Adipocyte (in vitro differentiated cells): ENCODE results near the gene COL4A1.
A peak's percentile ranks its signal among the peaks of the same experiment; 100 is the strongest.

Experiments used
- DNase-seq: peaks from one replicate; pipeline ENCODE4 v3.0.0-alpha.2; 2015; ENCODE audit warnings: low read depth
- H3K27me3 ChIP-seq: replicated peaks from 2 replicates; pipeline ENCODE4 v1.7.0; 2013; ENCODE audit warnings: mild to moderate bottlenecking, low read length, moderate library complexity; ENCODE audit not compliant: control insufficient read depth, insufficient read depth
- H3K36me3 ChIP-seq: 2 replicates; pipeline ENCODE4 v1.7.0; 2013; ENCODE audit warnings: low read length, mild to moderate bottlenecking, moderate library complexity; ENCODE audit not compliant: control insufficient read depth, insufficient read depth, severe bottlenecking
- H3K4me1 ChIP-seq: 2 replicates; pipeline ENCODE4 v1.7.0; 2013; ENCODE audit warnings: mild to moderate bottlenecking, low read length, moderate library complexity; ENCODE audit not compliant: control insufficient read depth, insufficient read depth
- H3K4me3 ChIP-seq: 2 replicates; pipeline ENCODE4 v1.7.0; 2013; ENCODE audit warnings: mild to moderate bottlenecking, low read length, moderate library complexity
- H3K9ac ChIP-seq: 2 replicates; pipeline ENCODE4 v1.7.0; 2013; ENCODE audit warnings: mild to moderate bottlenecking, low read length, moderate library complexity
- H3K9me3 ChIP-seq: 2 replicates; pipeline ENCODE4 v1.7.0; 2013; ENCODE audit warnings: mild to moderate bottlenecking, low read length, moderate library complexity; ENCODE audit not compliant: control insufficient read depth

COL4A1 gene

DNA sequence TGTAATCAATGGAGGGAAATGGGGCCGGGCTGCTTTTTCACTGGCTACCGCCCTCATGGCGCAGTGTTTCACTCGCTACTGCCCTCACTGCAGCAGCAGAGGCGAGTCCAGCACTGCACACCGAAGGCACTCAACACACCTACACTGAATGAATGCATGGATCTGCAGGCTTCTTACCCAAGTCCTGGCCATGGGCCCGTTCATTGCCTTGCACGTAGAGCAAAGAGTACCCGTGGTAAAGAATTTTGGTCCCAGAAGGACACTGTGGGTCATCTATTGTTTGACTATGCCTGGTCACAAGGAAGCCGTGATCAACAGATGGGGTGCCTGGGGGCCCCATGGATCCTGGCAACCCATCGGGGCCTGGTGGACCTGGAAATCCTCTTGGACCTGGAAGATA, 144.9 kb downstream of the COL4A1 start:
- Histone ChIP-seq H3K27me3 (no peaks in the 10 kb centered on the region), H3K4me1 (peaks cover 4% of the 10 kb centered on the region), H3K4me3 (no peak overlapping the region), H3K9me3 (no peaks in the 10 kb centered on the region), H3K9ac (no peak overlapping the region), H3K36me3 (peaks cover 96% of the 10 kb centered on the region)
- DNase-seq: no peak

DNA sequence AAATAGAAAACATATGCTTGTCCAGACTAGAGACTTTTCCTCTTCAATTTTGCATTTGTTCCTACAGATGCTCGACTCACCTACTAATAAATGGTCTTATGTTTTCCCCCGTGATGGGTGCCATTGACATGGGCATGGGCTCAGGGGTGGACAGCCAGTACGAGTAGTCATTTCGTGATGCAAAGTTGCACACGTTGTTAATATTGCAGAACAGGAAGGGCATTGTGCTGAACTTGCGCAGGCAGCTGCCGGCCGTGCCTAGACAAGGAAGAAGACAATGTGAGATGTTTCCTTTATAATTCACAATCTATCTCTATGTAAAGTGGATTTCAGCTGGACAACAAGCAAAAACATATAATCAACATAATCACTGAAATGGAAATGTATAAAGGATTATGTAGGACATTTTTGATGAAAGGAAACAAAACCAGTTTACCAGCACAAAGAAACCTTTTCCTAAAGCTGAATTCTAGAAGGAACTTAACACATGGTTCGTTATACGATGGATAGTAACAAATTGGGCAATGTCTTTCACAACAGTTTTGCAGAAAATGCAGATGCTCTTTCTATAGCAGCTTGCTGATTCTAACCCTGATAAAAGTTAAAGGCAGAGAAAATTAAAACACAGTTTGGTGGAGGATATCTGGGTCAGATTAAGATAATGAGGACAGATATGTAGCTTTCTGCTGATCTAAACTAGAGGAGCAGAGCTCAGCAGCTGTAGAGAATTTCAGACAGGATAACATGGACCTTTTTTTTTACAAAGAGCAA, 145.7 kb downstream of the COL4A1 start:
- peak; percentile 7 for DNase-seq
- Histone ChIP-seq H3K36me3 (peaks cover 96% of the 10 kb centered on the region), H3K9ac (no peak overlapping the region), H3K27me3 (no peaks in the 10 kb centered on the region), H3K4me1 (peaks cover 4% of the 10 kb centered on the region), H3K4me3 (no peak overlapping the region), H3K9me3 (no peaks in the 10 kb centered on the region)

DNA sequence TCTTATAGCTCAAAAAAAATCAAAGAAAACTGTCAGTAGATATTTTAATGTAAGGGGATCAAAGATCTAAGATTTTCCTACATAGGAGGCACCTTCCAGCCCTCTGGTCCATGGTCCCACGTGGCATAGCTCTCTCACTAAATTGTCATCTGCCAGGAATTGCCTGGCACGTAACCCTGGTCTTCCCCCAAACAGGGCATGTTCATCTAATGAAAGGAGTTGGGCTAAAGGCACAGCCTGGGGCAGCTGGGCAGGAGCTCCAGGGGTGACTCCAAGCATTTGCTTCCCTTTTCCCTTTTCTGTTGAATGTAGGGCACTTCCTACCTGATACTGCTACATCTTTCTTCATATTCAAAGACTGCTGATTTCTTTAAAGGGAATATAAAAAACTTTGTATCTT, 148.7 kb downstream of the COL4A1 start:
- Histone ChIP-seq H3K4me3 (no peak overlapping the region), H3K4me1 (peaks cover 4% of the 10 kb centered on the region), H3K9me3 (no peaks in the 10 kb centered on the region), H3K36me3 (peaks cover 93% of the 10 kb centered on the region), H3K9ac (no peak overlapping the region), H3K27me3 (no peaks in the 10 kb centered on the region)
- DNase-seq: no peak

DNA sequence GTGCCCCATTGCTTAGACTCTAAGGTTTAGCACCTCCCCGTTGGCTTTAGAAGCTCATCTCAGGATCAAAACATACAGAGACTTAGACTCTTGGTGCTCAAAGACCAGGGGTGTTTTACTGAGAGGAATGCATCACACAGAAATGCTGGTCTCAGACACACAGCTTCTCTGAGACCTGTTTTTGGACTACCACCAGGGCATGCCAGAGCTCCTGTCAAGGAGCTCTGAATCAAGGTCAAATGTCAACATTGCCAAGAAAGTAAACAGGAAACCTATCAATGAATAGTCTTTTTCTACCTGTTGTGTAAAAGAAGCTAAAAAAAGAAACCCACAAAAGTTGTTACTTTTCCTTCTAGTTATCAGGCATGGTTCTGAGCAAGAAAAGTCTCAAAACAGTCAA, 149.2 kb downstream of the COL4A1 start:
- Histone ChIP-seq H3K9me3 (no peaks in the 10 kb centered on the region), H3K4me3 (no peak overlapping the region), H3K27me3 (no peaks in the 10 kb centered on the region), H3K9ac (no peak overlapping the region), H3K36me3 (peaks cover 93% of the 10 kb centered on the region), H3K4me1 (peaks cover 4% of the 10 kb centered on the region)
- DNase-seq: no peak

DNA sequence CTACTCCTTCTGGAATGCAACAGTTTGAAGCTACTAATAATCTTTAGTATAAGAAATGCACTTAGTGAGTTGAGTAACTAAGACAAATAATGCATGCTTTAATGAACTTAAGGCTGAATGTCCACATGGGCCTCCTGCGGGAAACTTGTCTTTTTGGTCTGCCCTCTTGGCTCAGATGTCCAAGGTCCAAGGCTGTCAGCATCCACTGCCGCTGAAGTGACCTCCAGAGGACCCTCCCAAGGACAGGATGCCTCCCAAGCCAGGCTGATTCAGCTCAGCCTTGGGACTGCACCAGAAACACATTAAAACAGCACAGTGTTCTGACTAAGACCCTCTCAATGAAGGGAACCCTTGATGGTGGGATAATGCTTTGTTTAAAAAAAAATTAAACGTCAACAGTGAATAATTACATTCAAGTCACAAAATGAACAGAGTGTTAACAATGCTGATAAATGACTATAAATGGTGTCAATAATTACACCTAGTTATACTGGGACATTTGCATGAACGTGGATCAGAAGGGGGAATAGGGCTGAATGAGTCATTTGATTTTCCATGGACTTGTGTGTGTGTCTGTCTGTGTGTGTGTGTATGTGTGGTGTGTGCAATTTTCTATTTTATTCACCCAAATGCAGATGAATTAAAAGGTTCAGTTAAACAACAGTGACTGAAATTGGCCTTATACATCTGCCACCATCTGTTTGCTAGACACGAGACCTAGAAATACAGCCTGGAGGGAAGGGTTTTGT, 150.5 kb downstream of the COL4A1 start:
- no peaks in the 10 kb centered on the region for H3K27me3 ChIP-seq

DNA sequence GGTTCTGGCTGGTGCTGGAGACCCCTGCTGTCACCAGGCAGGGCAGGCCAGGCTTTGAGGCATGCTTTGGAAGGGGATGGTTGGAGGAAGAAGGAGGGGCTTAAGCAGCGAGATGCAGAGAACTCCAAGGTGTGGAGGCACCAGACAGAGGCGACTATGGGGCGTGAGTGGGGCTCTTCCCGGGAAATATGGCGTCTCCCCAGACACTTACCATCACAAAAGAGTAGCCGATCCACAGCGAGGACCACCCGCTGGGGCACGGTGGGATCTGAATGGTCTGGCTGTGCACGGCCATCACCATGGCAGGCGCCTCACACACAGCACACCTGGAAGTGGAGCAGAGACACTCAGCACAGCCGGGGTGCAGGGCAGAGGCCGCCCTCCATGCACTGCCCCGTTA, 151.9 kb downstream of the COL4A1 start:
- peaks cover 95% of the 10 kb centered on the region for H3K36me3 ChIP-seq
- no peaks in the 10 kb centered on the region for H3K27me3 ChIP-seq
- H3K4me3 ChIP-seq: no peak overlapping the region
- DNase-seq: no peak
- no peak overlapping the region for H3K9ac ChIP-seq
- no peaks in the 10 kb centered on the region for H3K9me3 ChIP-seq
- H3K4me1 ChIP-seq: no peaks in the 10 kb centered on the region

More for the DNA sequence above, 150.5 kb downstream of the COL4A1 start:
- H3K4me3 ChIP-seq: no peak overlapping the region
- peaks cover 4% of the 10 kb centered on the region for H3K4me1 ChIP-seq
- DNase-seq: no peak
- peaks cover 93% of the 10 kb centered on the region for H3K36me3 ChIP-seq
- no peaks in the 10 kb centered on the region for H3K9me3 ChIP-seq
- H3K9ac ChIP-seq: no peak overlapping the region

DNA sequence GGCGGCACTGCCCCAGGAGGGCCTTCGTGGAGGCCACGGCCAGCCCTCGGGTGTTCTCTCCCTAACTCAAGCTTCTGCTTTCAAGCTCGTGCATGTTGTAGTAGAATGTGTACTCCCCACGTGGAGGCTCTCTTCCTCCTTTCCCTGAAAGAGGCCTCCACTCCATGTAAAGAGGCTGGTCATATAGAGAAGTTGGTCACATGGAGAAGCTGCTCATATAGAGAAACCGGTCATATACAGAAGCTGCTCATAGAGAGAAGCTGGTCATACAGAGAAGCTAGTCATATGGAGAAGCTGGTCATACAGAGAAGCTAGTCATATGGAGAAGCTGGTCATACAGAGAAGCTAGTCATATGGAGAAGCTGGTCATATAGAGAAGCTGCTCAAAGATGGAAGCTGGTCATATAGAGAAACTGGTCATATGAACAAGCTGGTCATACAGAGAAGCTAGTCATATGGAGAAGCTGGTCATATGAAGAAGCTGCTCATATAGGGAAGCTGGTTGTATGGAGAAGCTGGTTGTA, 152.5 kb downstream of the COL4A1 start:
- no peak for DNase-seq

DNA sequence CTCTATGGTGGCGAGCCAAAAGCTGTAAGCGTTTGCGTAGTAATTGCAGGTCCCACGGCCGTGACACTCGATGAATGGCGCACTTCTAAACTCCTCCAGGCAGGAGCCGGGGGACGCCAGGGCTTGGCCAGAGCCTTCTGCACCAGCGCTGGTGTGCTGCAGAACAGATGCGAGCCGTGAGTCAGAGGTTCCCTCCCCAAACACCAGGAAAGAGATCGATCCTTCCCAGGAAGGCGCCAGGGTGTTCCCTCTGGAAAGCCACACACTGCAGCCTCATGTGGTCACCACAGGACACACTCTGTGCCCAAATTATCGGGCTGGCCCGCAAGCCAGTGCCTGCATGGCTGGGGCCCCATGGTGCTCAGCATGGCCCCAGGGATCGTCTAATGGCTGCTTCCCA, 154.6 kb downstream of the COL4A1 start:
- no peaks in the 10 kb centered on the region for H3K27me3 ChIP-seq
- no peaks in the 10 kb centered on the region for H3K4me1 ChIP-seq
- no peaks in the 10 kb centered on the region for H3K9me3 ChIP-seq
- no peak overlapping the region for H3K9ac ChIP-seq
- no peak overlapping the region for H3K4me3 ChIP-seq
- no peak for DNase-seq
- H3K36me3 ChIP-seq: peaks cover 98% of the 10 kb centered on the region

More for the DNA sequence above, 152.5 kb downstream of the COL4A1 start:
- peaks cover 96% of the 10 kb centered on the region for H3K36me3 ChIP-seq
- no peaks in the 10 kb centered on the region for H3K9me3 ChIP-seq
- no peak overlapping the region for H3K9ac ChIP-seq
- H3K4me3 ChIP-seq: no peak overlapping the region
- H3K27me3 ChIP-seq: no peaks in the 10 kb centered on the region
- H3K4me1 ChIP-seq: no peaks in the 10 kb centered on the region

DNA sequence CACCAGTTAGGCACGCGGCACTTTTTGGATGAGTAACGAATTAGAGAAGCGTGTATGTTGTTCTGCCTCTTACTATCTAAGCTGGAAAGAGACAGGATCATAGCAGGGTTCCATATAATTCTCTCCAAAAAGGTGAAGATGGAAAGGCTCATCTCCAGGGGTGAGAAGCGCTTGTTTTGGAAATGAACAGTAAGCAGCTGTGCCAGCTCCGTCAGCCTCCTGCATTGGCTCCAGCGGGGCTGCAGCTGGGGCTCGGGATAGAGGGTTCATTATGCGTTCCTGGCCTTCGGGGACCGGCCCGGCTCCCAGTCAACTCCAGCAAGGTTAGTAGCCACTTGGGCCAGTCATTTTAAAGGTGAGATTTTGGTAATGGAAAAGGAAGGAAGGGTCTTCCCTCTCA, 155.5 kb downstream of the COL4A1 start:
- H3K4me1 ChIP-seq: no peaks in the 10 kb centered on the region
- peaks cover 97% of the 10 kb centered on the region for H3K36me3 ChIP-seq
- DNase-seq: no peak
- H3K9ac ChIP-seq: no peak overlapping the region
- H3K9me3 ChIP-seq: no peaks in the 10 kb centered on the region
- no peak overlapping the region for H3K4me3 ChIP-seq
- H3K27me3 ChIP-seq: no peaks in the 10 kb centered on the region

DNA sequence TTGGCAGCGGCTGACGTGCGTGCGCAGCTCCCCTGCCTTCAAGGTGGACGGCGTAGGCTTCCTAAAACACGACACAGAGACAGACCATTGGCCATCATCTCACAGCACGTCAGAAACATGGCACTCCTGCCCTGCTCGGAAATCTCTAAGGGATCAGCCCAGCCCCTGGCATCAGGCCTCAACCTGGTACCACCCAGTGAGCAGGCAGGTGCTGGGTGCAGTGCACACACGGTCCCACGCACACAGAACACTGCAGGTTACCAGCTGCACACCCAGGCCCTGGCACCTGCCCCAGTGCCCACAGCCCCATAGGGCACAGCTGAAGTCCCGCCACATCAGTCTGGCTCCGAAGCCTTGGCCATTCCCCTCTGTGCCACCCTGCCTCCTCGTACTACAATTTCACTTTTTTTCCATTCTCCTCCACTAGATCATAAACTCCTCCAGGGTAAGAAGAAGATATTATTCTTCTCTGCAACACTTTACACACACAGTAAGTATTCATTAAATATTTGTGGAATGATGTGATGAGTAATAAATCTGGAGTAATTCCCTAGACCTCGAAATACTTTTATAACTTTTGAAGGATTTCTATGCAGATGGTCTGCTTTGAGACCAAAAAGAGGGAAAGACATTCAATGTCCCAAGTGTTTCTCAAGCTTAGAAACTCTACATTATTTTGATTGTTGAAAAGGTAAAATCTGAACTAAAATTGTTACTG, 156.4 kb downstream of the COL4A1 start:
- Histone ChIP-seq H3K36me3 (peaks cover 98% of the 10 kb centered on the region), H3K9ac (no peak overlapping the region), H3K4me3 (peak overlapping the region; percentile 20), H3K9me3 (no peaks in the 10 kb centered on the region), H3K27me3 (no peaks in the 10 kb centered on the region), H3K4me1 (no peaks in the 10 kb centered on the region)
- DNase-seq: peak; percentile 35

DNA sequence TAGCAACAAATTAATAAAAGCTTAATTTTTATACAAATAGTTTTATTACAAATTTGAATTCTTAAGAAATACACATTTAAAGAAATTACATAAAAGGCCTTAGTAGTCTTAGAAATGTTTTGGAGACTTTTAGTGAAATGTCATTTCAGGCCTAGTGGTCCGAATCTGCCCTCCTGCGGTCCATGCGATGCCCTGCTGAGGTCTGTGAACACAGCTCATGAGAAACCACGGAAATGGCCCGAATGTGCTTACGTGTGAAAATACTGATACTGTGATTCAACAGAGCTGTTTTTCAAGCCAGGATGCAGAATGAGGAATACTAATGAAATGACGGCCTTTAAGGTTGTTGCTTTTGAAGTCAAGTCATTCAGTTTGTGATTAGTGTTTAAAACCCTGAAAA, 157.9 kb downstream of the COL4A1 start:
- Histone ChIP-seq H3K9me3 (no peaks in the 10 kb centered on the region), H3K4me3 (no peak overlapping the region), H3K9ac (no peak overlapping the region), H3K4me1 (no peaks in the 10 kb centered on the region), H3K27me3 (no peaks in the 10 kb centered on the region), H3K36me3 (peaks cover 86% of the 10 kb centered on the region)
- DNase-seq: no peak
